ENCODE data around the gene CTBP2.

CTBP2 gene

DNA sequence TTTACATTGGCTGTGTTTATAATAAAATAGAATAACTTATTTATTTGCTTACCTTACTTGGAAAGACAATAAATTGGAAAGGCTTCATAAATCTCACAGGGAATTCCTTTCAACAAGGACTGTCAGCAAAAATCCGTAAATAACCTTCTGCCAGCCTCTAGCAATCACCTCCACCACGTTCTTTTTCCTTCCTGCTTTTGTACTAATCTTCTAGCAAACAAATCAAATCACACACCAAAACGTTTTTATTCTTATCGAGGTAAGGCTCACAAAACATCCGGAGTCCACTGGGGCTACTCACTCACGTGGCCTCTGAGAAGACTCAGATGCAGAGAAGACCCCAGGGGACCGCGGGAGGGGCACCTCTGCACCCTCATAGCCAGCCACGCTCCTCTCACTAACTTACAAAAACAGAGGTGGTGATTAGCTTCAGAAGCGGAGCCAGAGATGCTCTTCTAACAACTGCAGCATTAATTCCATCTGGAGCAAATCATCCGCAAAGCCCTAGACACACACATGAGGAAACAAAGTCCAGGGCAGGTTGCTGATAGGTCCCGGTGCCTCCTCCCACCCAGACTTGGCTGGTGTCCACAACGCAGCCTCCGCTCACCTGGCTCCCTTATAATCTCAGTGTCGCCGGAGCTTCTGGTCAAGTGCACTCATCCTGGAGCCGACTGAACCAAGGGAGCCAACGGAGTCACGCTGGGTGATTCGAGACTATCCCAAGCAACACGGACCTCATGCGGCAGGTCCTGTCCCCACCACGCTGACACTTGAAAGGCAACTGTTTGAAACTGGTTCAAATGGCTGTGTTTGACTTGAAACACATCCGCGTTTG lies 22.5 kb downstream of the CTBP2 start:
- H3K4me3 ChIP-seq (ENCODE audit: low read depth, low read length): peak overlapping the region; percentile 19
- peaks cover 3% of the 10 kb centered on the region for H3K4me1 ChIP-seq
- peaks cover 22% of the 10 kb centered on the region for H3K36me3 ChIP-seq
- H3K27me3 ChIP-seq: no peaks in the 10 kb centered on the region
- no peaks in the 10 kb centered on the region for H3K9me3 ChIP-seq
- peak; percentile 54 for DNase-seq
- TF ChIP-seq, protein P1, sequence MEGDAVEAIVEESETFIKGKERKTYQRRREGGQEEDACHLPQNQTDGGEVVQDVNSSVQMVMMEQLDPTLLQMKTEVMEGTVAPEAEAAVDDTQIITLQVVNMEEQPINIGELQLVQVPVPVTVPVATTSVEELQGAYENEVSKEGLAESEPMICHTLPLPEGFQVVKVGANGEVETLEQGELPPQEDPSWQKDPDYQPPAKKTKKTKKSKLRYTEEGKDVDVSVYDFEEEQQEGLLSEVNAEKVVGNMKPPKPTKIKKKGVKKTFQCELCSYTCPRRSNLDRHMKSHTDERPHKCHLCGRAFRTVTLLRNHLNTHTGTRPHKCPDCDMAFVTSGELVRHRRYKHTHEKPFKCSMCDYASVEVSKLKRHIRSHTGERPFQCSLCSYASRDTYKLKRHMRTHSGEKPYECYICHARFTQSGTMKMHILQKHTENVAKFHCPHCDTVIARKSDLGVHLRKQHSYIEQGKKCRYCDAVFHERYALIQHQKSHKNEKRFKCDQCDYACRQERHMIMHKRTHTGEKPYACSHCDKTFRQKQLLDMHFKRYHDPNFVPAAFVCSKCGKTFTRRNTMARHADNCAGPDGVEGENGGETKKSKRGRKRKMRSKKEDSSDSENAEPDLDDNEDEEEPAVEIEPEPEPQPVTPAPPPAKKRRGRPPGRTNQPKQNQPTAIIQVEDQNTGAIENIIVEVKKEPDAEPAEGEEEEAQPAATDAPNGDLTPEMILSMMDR (IDR thresholded peaks at IDR 0.05; ENCODE audit: low read depth, low read length): no peak

DNA sequence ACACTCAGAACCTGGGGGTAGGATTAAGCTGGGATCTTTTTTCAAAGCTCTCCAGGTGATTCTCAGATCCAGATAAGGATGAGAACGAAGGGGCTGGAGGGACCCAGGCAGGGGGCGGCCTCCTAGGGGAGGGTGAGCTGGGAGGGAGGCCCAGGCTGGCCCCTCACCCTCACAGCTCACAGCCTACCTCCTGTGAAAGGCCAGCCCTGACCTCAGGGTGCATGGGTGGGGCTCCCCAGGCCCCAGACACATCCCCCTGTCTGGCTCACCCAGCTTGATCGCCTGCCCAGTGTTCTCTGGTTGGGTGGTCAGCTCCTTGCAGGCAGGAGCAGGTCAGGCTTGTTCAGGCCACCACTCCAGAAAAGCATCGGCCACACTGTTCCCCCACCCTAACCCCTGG lies 24.3 kb downstream of the CTBP2 start:
- DNase-seq: no peak
- Histone ChIP-seq H3K4me3 (ENCODE audit: low read depth, low read length) (no peak overlapping the region), H3K36me3 (peaks cover 37% of the 10 kb centered on the region), H3K9me3 (no peaks in the 10 kb centered on the region), H3K27me3 (no peaks in the 10 kb centered on the region), H3K4me1 (no peaks in the 10 kb centered on the region; the same call in none of the 2 replicates)
- TF ChIP-seq, protein P1 (IDR thresholded peaks at IDR 0.05; ENCODE audit: low read depth, low read length): no peak

DNA sequence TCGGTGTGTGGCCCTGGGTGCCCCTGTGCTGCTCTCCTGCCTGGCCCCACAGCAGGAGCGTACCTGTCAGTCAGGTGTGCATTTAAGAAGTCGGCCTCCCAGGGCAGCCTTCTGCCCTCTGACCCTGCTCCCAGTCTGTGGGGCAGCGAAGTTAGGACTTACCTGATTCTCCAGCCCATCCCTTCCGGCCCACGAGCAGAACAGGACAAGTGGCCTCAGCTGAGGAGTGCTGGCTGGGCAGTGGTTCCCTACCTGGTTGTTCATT lies 24.7 kb downstream of the CTBP2 start:
- H3K4me3 ChIP-seq (ENCODE audit: low read depth, low read length): no peak overlapping the region
- H3K36me3 ChIP-seq: peaks cover 39% of the 10 kb centered on the region
- TF ChIP-seq, protein P1 (IDR thresholded peaks at IDR 0.05; ENCODE audit: low read depth, low read length): no peak
- H3K4me1 ChIP-seq: no peaks in the 10 kb centered on the region; the same call in none of the 2 replicates
- no peaks in the 10 kb centered on the region for H3K27me3 ChIP-seq
- no peak for DNase-seq
- H3K9me3 ChIP-seq: no peaks in the 10 kb centered on the region

DNA sequence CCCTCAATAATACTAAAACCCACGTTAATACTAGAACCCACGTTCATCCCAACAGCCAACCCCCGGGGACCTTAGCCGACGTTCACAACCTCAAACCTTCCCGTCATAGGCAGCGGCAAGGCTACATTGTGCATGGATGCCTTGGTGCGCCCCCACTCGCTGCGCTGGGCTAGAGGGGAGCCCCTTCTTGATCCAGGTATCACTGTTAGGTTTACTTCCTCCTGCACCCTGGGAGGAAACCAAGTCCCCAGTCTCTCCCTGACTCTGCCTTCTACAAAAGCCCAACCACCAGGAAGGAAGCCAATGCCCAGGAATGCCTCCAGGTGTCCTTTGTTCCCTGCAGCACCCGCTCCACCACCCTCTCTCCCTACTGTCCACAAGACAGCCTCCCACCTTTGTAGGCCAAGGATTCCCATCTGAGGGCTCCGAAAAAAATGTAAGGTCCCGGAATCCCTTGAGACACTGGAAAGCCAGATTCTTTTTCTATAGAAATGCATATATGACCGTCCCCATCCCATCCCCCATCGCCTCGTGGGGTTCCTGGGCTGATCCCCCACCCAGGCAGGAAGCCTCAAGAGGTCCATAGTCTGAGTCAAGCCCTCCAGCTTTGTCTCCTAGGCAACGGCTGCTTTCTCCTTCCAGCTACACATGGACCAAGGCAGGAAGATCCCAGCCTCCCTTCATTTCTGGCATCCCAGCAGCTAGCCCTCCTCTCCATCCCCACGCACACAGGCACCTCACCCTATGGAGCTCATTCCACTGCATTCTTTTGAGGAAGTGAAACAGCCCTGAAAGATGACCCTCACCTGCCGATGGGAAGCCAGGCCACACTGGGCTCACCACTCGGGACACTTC lies 25.2 kb downstream of the CTBP2 start:
- DNase-seq: no peak
- no peaks in the 10 kb centered on the region for H3K9me3 ChIP-seq
- no peak overlapping the region for H3K4me3 ChIP-seq (ENCODE audit: low read depth, low read length)
- peaks cover 41% of the 10 kb centered on the region for H3K36me3 ChIP-seq
- H3K27me3 ChIP-seq: no peaks in the 10 kb centered on the region
- TF ChIP-seq, protein P1 (IDR thresholded peaks at IDR 0.05; ENCODE audit: low read depth, low read length): no peak
- H3K4me1 ChIP-seq: no peaks in the 10 kb centered on the region; the same call in none of the 2 replicates

DNA sequence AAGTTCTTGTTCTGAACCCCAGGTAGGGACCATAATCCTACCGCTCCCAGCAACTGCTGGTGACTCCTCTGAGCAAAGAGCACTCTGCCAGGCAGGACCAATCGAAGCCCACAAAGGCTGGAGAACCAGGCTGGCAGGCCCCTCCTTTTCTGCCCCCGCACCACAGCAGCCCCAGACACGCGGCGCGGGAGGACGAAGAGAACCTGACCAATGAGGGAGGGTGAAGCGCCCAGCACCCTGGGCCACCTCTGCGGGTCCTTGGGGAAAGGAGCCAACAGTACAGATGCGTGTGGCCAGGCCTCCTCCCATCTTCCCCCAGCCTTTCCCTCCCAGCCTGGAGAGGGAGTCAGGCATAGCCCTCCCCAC lies 25.9 kb downstream of the CTBP2 start:
- H3K36me3 ChIP-seq: peaks cover 41% of the 10 kb centered on the region
- no peaks in the 10 kb centered on the region for H3K27me3 ChIP-seq
- TF ChIP-seq, protein P1 (IDR thresholded peaks at IDR 0.05; ENCODE audit: low read depth, low read length): no peak
- no peak for DNase-seq
- no peaks in the 10 kb centered on the region; the same call in none of the 2 replicates for H3K4me1 ChIP-seq
- H3K9me3 ChIP-seq: no peaks in the 10 kb centered on the region
- H3K4me3 ChIP-seq (ENCODE audit: low read depth, low read length): no peak overlapping the region
